GM21381 (cell line): ENCODE results near the gene NOX4.
"Not testable (repeated sequence)": the region's sequence is repeated elsewhere in the genome, so short reads cannot be mapped to it uniquely, and the experiment has no call there.

Experiments used
- ATAC-seq: cut with Tn5 transposase; IDR thresholded peaks from one replicate; pipeline ENCODE4 v1.9.1; 2021; ENCODE audit warnings: mild to moderate bottlenecking, moderate library complexity; ENCODE audit not compliant: unreplicated experiment

The NOX4 gene

GRCh38 chr11:89310607-89311006 is 180.6 kb downstream of the NOX4 start:
- ATAC-seq = not testable (repeated sequence)

- ATAC-seq = not testable (repeated sequence)
Measured at GRCh38 chr11:89309321-89309985, 181.7 kb downstream of the NOX4 start.

- ATAC-seq = not testable (repeated sequence)
Measured at GRCh38 chr11:89308272-89308671, 182.9 kb downstream of the NOX4 start.

DNA sequence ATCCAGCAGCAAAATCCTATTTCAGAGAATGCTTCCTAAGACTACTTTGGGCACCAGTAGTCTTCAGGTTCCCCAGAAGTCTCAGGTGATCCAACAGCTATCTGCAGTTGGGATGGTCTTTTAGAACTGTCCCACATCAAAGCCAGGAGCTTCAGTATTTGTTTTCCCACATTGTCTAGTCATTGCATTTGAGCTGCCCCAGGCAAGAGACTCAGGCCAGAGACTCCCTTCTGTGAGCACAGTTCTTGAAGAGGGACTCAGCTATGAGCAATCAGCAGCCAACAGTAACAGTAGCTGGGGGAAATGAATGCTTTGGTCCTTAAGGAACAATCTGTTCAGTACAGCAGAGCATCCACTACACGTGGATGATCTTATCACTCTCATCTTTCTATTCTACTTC is 188.1 kb downstream of the NOX4 start:
- ATAC-seq = not testable (repeated sequence)

- not testable (repeated sequence) for ATAC-seq
Measured at GRCh38 chr11:89295023-89295422, 196.2 kb downstream of the NOX4 start.

- ATAC-seq = no peak
Measured at GRCh38 chr11:89293965-89294679, 197.1 kb downstream of the NOX4 start.

DNA sequence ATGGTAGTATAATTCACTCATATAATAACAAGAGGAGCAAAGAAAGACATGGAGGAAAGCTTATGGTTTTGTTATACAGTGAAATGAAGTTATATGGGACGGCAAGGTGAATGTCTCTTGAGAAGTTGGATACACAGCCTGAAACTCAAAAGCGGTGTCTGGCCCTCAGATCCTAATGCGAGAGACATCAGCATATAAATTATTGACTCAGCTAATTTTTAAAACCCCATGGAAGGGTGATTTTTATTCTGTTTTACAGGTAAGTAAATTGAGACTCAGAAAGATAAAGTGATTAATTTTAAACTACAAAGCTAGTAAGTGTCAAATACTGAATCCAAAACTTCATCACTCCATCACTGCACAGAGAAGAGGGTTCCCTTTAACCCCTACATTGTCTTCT is 203.2 kb downstream of the NOX4 start:
- ATAC-seq = not testable (repeated sequence)

GRCh38 chr11:89286601-89287000 is 204.6 kb downstream of the NOX4 start:
- ATAC-seq = not testable (repeated sequence)

GRCh38 chr11:89281032-89281677 is 210.0 kb downstream of the NOX4 start:
- ATAC-seq = not testable (repeated sequence)

DNA sequence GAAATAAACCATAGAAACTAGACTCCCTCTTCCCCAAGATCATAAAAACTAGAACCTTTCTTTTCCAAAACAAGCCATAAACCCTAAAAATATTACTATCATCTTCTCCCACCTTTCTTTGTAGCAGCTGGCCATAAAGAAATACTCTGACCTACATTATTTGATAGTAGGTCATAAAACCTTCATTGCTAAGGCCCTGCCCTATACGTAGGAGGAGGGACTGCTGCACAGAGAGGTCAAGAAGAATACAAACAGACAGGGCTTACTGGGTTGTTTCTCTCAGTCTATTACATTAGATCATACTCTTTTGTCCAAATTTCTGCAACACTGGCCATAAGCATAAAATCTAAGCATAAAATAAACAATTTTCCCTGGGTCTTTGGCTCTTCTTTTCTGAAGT is 212.0 kb downstream of the NOX4 start:
- no peak for ATAC-seq

DNA sequence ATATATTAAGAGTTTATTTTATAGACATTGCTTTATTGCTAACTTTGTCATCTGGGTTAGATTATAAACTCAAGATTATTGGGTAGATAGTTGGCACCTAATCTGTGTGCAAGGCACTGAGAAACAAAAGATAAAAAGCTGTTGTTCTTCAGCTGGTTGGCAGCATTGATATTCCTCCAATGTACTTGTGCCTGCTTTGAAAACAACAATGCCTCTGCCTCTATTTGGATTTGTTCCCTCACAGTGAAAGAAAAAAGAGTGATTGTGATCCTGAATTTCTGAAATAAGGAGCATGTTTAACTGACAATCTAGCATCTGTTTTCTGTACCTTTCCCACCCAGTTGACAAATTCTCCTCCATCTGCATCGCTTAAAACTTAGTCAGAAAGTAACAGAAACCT is 215.2 kb downstream of the NOX4 start:
- ATAC-seq = no peak
